Testis (tissue), 2 donors: Measurements from ENCODE around the gene TXNDC8.

Experiments
- POLR2A ChIP-seq: fragments of 450-650 bp; IDR thresholded peaks from one replicate; pipeline ENCODE4 v1.6.1; 2017; ENCODE audit warnings: antibody characterized with exemption, mild to moderate bottlenecking, moderate library complexity
- TF ChIP-seq, protein P1 (sequence below), 3 experiments: fragments of 450-650 bp in 2 of 3; fragments of 200-600 bp in 1 of 3; sonication (generic) in 1 of 3; IDR thresholded peaks; one replicate each; pipeline ENCODE4 v1.5.1; 2016 to 2019; ENCODE audit warnings: antibody characterized with exemption in 3 of 3, mild to moderate bottlenecking in 2 of 3, moderate library complexity in 1 of 3

DNA sequence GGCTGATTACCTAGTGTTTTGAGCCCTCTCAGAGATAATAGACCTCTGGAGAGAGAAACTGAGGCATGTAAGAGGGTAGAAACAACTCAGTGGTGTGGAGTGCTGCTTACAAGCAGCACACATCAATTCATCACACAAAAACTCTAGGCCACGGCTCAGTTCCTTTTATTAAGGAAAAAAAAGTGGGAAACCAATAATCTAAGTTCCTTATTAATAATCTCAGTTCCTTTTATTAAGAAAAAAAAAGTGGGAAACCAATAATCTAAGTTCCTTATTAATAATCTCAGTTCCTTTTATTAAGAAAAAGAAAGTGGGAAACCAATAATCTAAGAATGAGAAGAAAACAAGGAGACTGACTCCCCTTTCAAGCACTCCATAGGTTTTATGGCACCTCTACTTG lies 28.0 kb downstream of the TXNDC8 start:
- no peak for TF ChIP-seq POLR2A
- TF ChIP-seq, protein P1, sequence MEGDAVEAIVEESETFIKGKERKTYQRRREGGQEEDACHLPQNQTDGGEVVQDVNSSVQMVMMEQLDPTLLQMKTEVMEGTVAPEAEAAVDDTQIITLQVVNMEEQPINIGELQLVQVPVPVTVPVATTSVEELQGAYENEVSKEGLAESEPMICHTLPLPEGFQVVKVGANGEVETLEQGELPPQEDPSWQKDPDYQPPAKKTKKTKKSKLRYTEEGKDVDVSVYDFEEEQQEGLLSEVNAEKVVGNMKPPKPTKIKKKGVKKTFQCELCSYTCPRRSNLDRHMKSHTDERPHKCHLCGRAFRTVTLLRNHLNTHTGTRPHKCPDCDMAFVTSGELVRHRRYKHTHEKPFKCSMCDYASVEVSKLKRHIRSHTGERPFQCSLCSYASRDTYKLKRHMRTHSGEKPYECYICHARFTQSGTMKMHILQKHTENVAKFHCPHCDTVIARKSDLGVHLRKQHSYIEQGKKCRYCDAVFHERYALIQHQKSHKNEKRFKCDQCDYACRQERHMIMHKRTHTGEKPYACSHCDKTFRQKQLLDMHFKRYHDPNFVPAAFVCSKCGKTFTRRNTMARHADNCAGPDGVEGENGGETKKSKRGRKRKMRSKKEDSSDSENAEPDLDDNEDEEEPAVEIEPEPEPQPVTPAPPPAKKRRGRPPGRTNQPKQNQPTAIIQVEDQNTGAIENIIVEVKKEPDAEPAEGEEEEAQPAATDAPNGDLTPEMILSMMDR (IDR thresholded peaks at IDR 0.05): no peak
